ENCODE measurements around the gene UBQLN4.

GRCh38 chr1:156045076-156045475 lies 8.5 kb downstream of the UBQLN4 start:
- TF ChIP-seq CTCF (IDR thresholded peaks at IDR 0.05) (no peak), FOXJ3 (CRISPR knock-in tag; IDR thresholded peaks at IDR 0.05; ENCODE audit: borderline replicate concordance) (no peak), ZNF281 (CRISPR knock-in tag; IDR thresholded peaks at IDR 0.05) (no peak), NR1H2 (CRISPR knock-in tag; IDR thresholded peaks at IDR 0.05) (no peak), ZNF671 (CRISPR knock-in tag; IDR thresholded peaks at IDR 0.05) (no peak), ATF3 (CRISPR knock-in tag; conservative IDR thresholded peaks at IDR 0.05) (no peak), NFYB (CRISPR knock-in tag; conservative IDR thresholded peaks at IDR 0.05; ENCODE audit: low read depth) (no peak), FOXP1 (CRISPR knock-in tag; IDR thresholded peaks at IDR 0.05; ENCODE audit: borderline replicate concordance) (no peak), JUN (CRISPR knock-in tag; IDR thresholded peaks at IDR 0.05) (no peak)

Measured in WTC11 (cell line).